Mesendoderm (in vitro differentiated cells): ENCODE data around the gene NLRP2B.

Experiments
- DNase-seq: peaks from one replicate; pipeline ENCODE4 v3.0.0; 2013
- H2AK5ac ChIP-seq: 2 replicates; pipeline ENCODE4 v1.6.1; 2013; ENCODE audit warnings: low read length, inconsistent platforms
- H2BK120ac ChIP-seq: 2 replicates; pipeline ENCODE4 v1.6.1; 2013; ENCODE audit warnings: low read depth, mild to moderate bottlenecking, low read length, moderate library complexity, mixed read lengths
- H2BK15ac ChIP-seq: replicated peaks from 2 replicates; pipeline ENCODE4 v1.6.1; 2013; ENCODE audit warnings: low read depth, mild to moderate bottlenecking, moderate library complexity
- H2BK5ac ChIP-seq: 2 replicates; pipeline ENCODE4 v1.6.1; 2013; ENCODE audit warnings: low read length, inconsistent platforms
- H3K18ac ChIP-seq: 2 replicates; pipeline ENCODE4 v1.6.1; 2013; ENCODE audit warnings: mild to moderate bottlenecking, low read length, mixed read lengths
- H3K23ac ChIP-seq: one replicate; pipeline ENCODE4 v1.6.1; 2013; ENCODE audit warnings: low read length
- H3K27ac ChIP-seq: 2 replicates; pipeline ENCODE4 v1.5.1; 2013; ENCODE audit warnings: low read depth, mild to moderate bottlenecking, inconsistent platforms, low read length, moderate library complexity
- H3K27me3 ChIP-seq: 2 replicates; pipeline ENCODE4 v1.6.1; 2013; ENCODE audit warnings: low read length, control low read depth, mild to moderate bottlenecking, inconsistent platforms; ENCODE audit not compliant: insufficient read depth, poor library complexity
- H3K36me3 ChIP-seq: 2 replicates; pipeline ENCODE4 v1.6.1; 2013; ENCODE audit warnings: low read length, inconsistent platforms; ENCODE audit not compliant: control insufficient read depth, insufficient read depth
- H3K4ac ChIP-seq: one replicate; pipeline ENCODE4 v1.6.1; 2013; ENCODE audit warnings: low read depth, mild to moderate bottlenecking, low read length, moderate library complexity
- H3K4me1 ChIP-seq: 2 replicates; pipeline ENCODE4 v1.6.1; 2013; ENCODE audit warnings: low read depth, low read length, inconsistent platforms; ENCODE audit not compliant: control insufficient read depth
- H3K4me2 ChIP-seq: 2 replicates; pipeline ENCODE4 v1.6.1; 2013; ENCODE audit warnings: low read length
- H3K4me3 ChIP-seq: 2 replicates; pipeline ENCODE4 v1.5.1; 2013; ENCODE audit warnings: mild to moderate bottlenecking, low read length
- H3K56ac ChIP-seq: one replicate; pipeline ENCODE4 v1.6.1; 2013; ENCODE audit warnings: low read length
- H3K79me1 ChIP-seq: 2 replicates; pipeline ENCODE4 v1.6.1; 2013; ENCODE audit warnings: low read length, inconsistent platforms
- H3K79me2 ChIP-seq: 2 replicates; pipeline ENCODE4 v1.6.1; 2013; ENCODE audit warnings: mild to moderate bottlenecking, low read length; ENCODE audit not compliant: control insufficient read depth, insufficient read depth
- H3K9ac ChIP-seq: 2 replicates; pipeline ENCODE4 v1.6.1; 2013; ENCODE audit warnings: low read length, inconsistent platforms
- H4K5ac ChIP-seq: one replicate; pipeline ENCODE4 v1.6.1; 2013; ENCODE audit warnings: low read length
- H4K8ac ChIP-seq: one replicate; pipeline ENCODE4 v1.6.1; 2013; ENCODE audit warnings: low read depth, mild to moderate bottlenecking, control low read depth, low read length, moderate library complexity
- WGBS: extraction: QIAGEN DNeasy Blood & Tissue Kit; methylation state at CpG from one replicate; pipeline ENCODE4 v1.1.7; 2013; ENCODE audit warnings: low lambda C conversion rate, missing lambda C conversion rate; ENCODE audit not compliant: insufficient coverage; ENCODE audit errors: extremely low coverage; 5-methylcytosine and 5-hydroxymethylcytosine counted together

The NLRP2B gene

GRCh38 chrX:57675320-57675719 lies 4.7 kb downstream of the NLRP2B start:
- DNase-seq: no peak

GRCh38 chrX:57674861-57675260 lies 5.2 kb downstream of the NLRP2B start:
- no CpG with 5 or more reads among the region's 5 CpGs for WGBS
- H3K79me1 ChIP-seq: no peaks in the 10 kb centered on the region
- no peak overlapping the region for H4K8ac ChIP-seq
- no peak overlapping the region for H2AK5ac ChIP-seq
- no peak overlapping the region for H3K9ac ChIP-seq
- no peak overlapping the region for H4K5ac ChIP-seq
- no peak overlapping the region for H2BK5ac ChIP-seq
- no peak overlapping the region for H3K4me3 ChIP-seq
- no peak overlapping the region for H3K56ac ChIP-seq
- H3K4me1 ChIP-seq: no peaks in the 10 kb centered on the region
- no peak overlapping the region for H2BK120ac ChIP-seq
- no peaks in the 10 kb centered on the region for H3K27me3 ChIP-seq
- DNase-seq: no peak
- H3K23ac ChIP-seq: no peak overlapping the region
- no peak overlapping the region for H3K27ac ChIP-seq
- no peak overlapping the region for H3K4ac ChIP-seq
- no peaks in the 10 kb centered on the region for H3K79me2 ChIP-seq
- no peak overlapping the region for H3K4me2 ChIP-seq
- H2BK15ac ChIP-seq: no peak overlapping the region
- H3K36me3 ChIP-seq: no peaks in the 10 kb centered on the region
- no peak overlapping the region for H3K18ac ChIP-seq

More at GRCh38 chrX:57675320-57675719, 4.7 kb downstream of the NLRP2B start:
- H2BK120ac ChIP-seq: no peak overlapping the region
- H3K18ac ChIP-seq: no peak overlapping the region
- H3K4me2 ChIP-seq: no peak overlapping the region
- WGBS: no CpG with 5 or more reads among the region's 2 CpGs
- H3K79me2 ChIP-seq: no peaks in the 10 kb centered on the region
- H3K79me1 ChIP-seq: no peaks in the 10 kb centered on the region
- no peak overlapping the region for H2BK15ac ChIP-seq
- no peak overlapping the region for H4K8ac ChIP-seq
- no peak overlapping the region for H3K27ac ChIP-seq
- H3K23ac ChIP-seq: no peak overlapping the region
- H3K27me3 ChIP-seq: no peaks in the 10 kb centered on the region
- H3K36me3 ChIP-seq: no peaks in the 10 kb centered on the region
- no peak overlapping the region for H3K9ac ChIP-seq
- no peak overlapping the region for H3K4me3 ChIP-seq
- no peak overlapping the region for H3K4ac ChIP-seq
- H2AK5ac ChIP-seq: no peak overlapping the region
- no peaks in the 10 kb centered on the region for H3K4me1 ChIP-seq
- H2BK5ac ChIP-seq: no peak overlapping the region
- no peak overlapping the region for H3K56ac ChIP-seq
- H4K5ac ChIP-seq: no peak overlapping the region

GRCh38 chrX:57669961-57670360 lies 10.1 kb downstream of the NLRP2B start:
- Histone ChIP-seq H2BK15ac (no peak overlapping the region), H3K56ac (no peak overlapping the region), H4K5ac (no peak overlapping the region), H2AK5ac (no peak overlapping the region), H3K4me2 (no peak overlapping the region), H4K8ac (no peak overlapping the region), H3K4me3 (no peak overlapping the region), H3K79me2 (no peaks in the 10 kb centered on the region), H3K79me1 (no peaks in the 10 kb centered on the region), H3K27me3 (no peaks in the 10 kb centered on the region), H3K9ac (no peak overlapping the region), H3K36me3 (no peaks in the 10 kb centered on the region), H3K4ac (no peak overlapping the region), H3K4me1 (no peaks in the 10 kb centered on the region), H2BK120ac (no peak overlapping the region), H3K18ac (no peak overlapping the region), H3K23ac (no peak overlapping the region), H3K27ac (no peak overlapping the region), H2BK5ac (no peak overlapping the region)
- DNase-seq: no peak
- WGBS: no CpG with 5 or more reads among the region's 1 CpG

- Histone ChIP-seq H3K79me2 (no peaks in the 10 kb centered on the region), H2BK15ac (no peak overlapping the region), H3K18ac (no peak overlapping the region), H4K8ac (no peak overlapping the region), H3K4me1 (no peaks in the 10 kb centered on the region), H3K36me3 (no peaks in the 10 kb centered on the region), H2BK5ac (no peak overlapping the region), H3K4me2 (no peak overlapping the region), H2AK5ac (no peak overlapping the region), H3K9ac (no peak overlapping the region), H3K23ac (no peak overlapping the region), H3K79me1 (no peaks in the 10 kb centered on the region), H3K27ac (no peak overlapping the region), H3K56ac (no peak overlapping the region), H2BK120ac (no peak overlapping the region), H4K5ac (no peak overlapping the region), H3K4ac (no peak overlapping the region), H3K27me3 (no peaks in the 10 kb centered on the region), H3K4me3 (no peak overlapping the region)
- no CpG with 5 or more reads among the region's 1 CpG for whole genome bisulfite sequencing
- DNase-seq: no peak
These were observed 13.1 kb downstream of the NLRP2B start for GRCh38 chrX:57667010-57667409.

GRCh38 chrX:57655065-57655464 lies 25.0 kb downstream of the NLRP2B start:
- H4K5ac ChIP-seq: no peak overlapping the region
- H3K27ac ChIP-seq: no peak overlapping the region
- no peak overlapping the region for H3K4me2 ChIP-seq
- H2BK15ac ChIP-seq: no peak overlapping the region
- no peak for DNase-seq
- H4K8ac ChIP-seq: no peak overlapping the region
- H2AK5ac ChIP-seq: no peak overlapping the region
- no CpG with 5 or more reads among the region's 2 CpGs for WGBS
- H3K23ac ChIP-seq: no peak overlapping the region
- no peak overlapping the region for H3K56ac ChIP-seq
- H3K4me1 ChIP-seq: no peaks in the 10 kb centered on the region
- H3K79me2 ChIP-seq: no peaks in the 10 kb centered on the region
- no peaks in the 10 kb centered on the region for H3K79me1 ChIP-seq
- no peak overlapping the region for H2BK5ac ChIP-seq
- no peak overlapping the region for H3K18ac ChIP-seq
- no peak overlapping the region for H2BK120ac ChIP-seq
- no peak overlapping the region for H3K4ac ChIP-seq
- no peaks in the 10 kb centered on the region for H3K36me3 ChIP-seq
- no peak overlapping the region for H3K9ac ChIP-seq
- H3K4me3 ChIP-seq: no peak overlapping the region
- no peaks in the 10 kb centered on the region for H3K27me3 ChIP-seq

GRCh38 chrX:57652705-57653104 lies 27.4 kb downstream of the NLRP2B start:
- H3K27me3 ChIP-seq: no peaks in the 10 kb centered on the region
- no peaks in the 10 kb centered on the region for H3K36me3 ChIP-seq
- H3K4me1 ChIP-seq: no peaks in the 10 kb centered on the region
- H3K56ac ChIP-seq: no peak overlapping the region
- H2AK5ac ChIP-seq: no peak overlapping the region
- no peak overlapping the region for H3K23ac ChIP-seq
- no peak overlapping the region for H4K8ac ChIP-seq
- no CpG with 5 or more reads among the region's 1 CpG for WGBS
- no peak overlapping the region for H3K9ac ChIP-seq
- H2BK5ac ChIP-seq: no peak overlapping the region
- no peaks in the 10 kb centered on the region for H3K79me1 ChIP-seq
- H2BK15ac ChIP-seq: no peak overlapping the region
- H4K5ac ChIP-seq: no peak overlapping the region
- no peak overlapping the region for H3K4me3 ChIP-seq
- no peaks in the 10 kb centered on the region for H3K79me2 ChIP-seq
- H3K27ac ChIP-seq: no peak overlapping the region
- H2BK120ac ChIP-seq: no peak overlapping the region
- no peak for DNase-seq
- H3K18ac ChIP-seq: no peak overlapping the region
- no peak overlapping the region for H3K4ac ChIP-seq
- H3K4me2 ChIP-seq: no peak overlapping the region
